Activated effector memory CD4-positive, alpha-beta T cell treated with anti-CD3 and anti-CD28 coated beads, Interleukin-2, amount 50 U/mL, for 16 hours (primary cell): ENCODE measurements around the gene ILKAP.
"Not testable (repeated sequence)": the region's sequence is repeated elsewhere in the genome, so short reads cannot be mapped to it uniquely, and the experiment has no call there.

Experiments used
- DNase-seq: peaks from one replicate; pipeline ENCODE4 v3.0.0-alpha.2; 2020

The ILKAP gene

DNA sequence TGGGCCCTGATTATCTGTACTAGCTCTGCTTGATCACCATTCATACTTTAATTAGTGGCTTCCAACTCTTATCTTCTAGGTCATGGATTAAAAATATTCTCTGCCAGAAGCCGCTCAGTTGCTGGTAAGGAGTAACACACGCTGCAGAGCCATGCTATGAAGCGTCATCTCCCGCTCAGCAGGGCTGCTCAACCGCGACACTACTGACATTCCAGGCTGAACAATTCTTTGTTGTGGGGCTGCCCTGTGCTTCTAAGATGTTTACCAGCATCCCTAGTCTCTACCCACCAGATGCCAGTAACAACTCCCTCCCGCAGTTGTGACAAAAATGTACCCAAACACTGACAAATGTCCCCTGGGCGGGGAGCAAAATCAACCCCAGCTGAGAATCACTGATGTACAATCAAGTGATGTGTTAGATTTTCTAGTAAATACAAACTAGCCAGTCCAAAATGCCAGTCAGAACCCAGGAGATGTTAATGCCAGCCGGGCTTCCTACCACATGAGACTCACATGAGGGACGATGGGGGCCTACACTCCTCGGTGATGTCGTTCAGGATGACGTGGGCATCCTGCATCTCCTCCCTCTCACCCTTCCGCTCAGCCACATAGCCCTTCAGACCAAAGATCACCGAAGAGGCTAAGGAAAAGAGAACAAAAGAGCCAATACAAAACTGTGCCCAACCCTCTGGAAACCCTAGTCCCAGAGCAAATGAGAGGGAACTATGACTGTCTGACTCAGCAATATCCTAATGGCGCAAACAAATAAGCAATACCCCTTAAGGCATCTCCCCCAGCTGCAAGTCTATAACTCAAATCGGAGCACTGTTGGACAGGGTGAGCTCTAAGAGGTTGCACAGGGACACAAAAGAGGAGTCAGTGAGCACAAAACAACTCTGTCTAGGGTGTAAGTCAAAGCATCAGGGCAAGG is 15.6 kb downstream of the ILKAP start:
- no peak for DNase-seq

DNA sequence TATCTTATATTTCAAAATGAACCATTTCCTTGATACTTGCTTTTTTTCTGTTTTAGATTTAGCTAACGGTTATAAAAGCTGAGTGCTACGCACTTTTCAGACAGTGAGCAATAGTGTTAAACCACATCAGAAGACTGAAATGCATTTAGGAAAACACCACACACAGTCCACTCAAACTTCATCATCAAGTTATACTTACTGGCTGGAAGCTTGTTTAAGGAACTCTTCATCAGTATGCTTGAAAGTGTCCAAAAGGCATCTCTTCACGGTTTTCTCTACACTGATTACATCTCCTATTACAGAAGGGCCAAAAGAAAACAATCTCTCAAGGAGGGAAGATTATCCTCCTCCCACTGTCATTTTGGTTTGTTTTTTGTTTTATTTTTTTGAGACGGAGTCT is 19.7 kb downstream of the ILKAP start:
- no peak for DNase-seq

DNA sequence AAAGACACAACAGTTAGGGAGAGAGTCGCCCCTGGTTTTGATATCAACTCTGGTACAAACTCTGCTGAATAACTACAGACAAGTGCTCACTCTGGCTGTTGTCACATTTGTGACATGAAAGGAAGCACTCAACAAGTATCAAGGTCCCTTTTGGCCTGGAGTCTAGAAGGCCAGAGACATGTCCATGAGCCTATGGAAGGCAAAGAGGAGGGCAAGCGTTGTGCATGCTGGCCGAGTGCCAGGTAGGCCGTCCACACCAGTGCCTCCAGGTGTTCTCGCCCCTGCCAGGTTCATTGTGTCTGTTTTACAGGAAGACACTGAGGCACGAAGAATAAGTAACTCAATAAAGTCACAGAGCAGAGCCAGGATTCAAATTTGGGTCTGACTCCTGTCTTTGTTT is 21.1 kb downstream of the ILKAP start:
- DNase-seq, result no peak

DNA sequence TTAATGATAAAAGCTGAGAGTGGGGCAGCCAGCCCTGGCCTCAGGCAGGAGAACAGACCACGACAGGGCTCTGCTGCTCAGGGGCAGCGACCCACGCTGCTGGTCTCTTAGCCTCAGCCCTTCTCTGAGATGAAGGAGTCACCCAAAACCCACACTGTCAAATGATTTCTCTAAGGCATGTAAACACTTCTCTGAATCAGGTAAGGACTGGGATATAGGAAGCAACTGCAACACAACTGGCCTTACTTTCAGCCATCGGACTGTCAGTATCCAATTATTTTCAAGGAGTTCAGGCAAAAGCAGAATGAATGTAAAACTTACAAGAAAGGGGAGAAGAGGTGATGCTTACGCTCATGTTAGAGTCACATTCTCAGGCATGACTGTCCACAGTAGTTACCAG is 22.9 kb downstream of the ILKAP start:
- DNase-seq, result no peak

DNA sequence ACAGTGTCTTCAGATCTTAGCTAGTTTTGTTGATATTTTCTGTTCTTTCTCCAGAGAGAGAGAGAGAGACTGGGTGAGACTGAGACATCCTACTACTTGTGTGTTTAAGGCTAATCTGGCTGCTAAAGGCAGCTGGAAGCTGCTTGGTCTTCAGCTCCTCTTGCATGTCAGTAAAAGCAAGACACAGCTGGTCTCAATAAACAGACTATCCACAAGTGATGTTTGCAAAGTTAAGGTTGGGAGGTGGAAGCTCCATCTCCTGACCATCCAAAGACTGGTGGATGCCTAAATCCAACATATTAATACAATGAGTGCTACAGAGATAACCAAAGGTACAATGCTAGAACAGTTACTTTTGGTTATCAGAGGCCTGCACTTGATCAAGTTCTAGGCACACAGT is 26.9 kb downstream of the ILKAP start:
- no peak for DNase-seq

DNA sequence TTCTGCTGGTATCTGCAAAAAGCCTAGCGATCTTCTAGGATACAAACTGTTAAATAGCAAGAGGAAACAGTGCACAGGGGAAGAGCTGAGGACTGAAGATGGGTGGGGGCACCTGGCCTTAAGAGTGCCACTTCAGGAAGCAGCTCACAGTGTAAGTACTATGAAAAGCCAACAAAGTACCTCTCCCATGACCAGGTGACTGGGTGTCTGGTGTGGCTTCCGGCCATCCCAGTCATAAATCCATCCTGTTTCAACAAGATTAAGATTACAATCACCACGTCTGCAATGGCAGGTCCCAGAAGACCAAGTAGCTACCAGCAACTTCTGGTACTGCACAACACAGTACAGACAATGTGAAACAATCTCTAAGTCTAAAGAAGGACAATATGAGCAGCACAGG is 28.8 kb downstream of the ILKAP start:
- DNase-seq, result no peak

DNA sequence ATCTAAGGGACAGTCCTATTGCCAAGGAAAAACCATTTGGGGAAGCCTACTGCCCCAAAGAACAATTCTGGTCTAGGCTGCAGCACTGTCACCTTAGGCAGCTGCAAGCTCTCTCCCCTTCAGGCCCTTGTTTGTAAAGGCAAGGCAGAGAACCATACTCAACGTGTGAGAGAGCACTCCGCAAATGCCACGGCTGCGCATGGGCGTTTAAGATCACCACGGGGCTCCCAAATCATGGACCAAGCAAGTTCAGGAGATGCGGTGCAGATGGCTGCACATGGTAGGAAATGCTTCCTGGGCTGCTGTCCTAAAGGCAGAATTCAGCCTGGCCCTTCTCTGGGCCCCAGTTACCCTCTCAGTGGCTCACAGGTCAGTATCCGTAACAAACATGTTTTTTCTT is 29.2 kb downstream of the ILKAP start:
- no peak for DNase-seq

DNA sequence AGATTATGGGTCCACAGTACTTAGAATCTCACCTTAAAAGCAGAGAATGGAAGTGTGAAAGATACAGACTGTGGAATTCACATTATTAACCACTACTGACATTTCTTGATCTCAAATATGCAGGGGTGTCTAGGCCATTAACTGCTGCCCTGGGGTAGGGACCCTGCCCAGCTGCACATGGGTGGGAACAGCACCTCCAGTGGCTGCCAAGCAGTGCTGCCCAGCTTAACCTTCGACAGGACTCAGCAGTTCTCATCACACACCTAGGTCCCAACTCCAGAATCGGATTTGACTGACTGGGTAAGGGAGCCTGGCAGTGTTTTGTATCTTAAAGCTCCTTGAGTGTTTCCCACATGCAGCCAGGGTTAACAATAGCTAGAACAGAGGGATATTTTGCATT is 29.8 kb downstream of the ILKAP start:
- DNase-seq, result no peak

DNA sequence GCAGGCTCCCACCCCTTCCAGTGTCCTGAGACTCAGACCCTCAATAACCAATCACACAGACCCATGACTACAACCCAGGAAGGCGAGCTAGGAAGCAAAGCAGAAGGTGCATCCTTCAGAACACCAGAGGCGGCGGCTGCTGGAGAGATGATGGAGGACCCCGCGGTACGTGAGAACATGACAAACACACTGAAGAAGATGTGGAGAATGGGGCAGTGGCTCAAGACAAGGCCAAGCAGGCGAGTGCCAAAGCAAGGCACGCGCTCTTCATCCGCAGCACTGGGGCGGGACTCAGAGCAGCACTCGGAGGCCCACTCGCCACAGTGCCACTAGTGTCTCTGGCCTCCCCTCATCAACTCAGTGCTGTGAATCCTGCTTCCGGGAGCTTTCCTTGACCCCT is 31.1 kb downstream of the ILKAP start:
- DNase-seq, result no peak

DNA sequence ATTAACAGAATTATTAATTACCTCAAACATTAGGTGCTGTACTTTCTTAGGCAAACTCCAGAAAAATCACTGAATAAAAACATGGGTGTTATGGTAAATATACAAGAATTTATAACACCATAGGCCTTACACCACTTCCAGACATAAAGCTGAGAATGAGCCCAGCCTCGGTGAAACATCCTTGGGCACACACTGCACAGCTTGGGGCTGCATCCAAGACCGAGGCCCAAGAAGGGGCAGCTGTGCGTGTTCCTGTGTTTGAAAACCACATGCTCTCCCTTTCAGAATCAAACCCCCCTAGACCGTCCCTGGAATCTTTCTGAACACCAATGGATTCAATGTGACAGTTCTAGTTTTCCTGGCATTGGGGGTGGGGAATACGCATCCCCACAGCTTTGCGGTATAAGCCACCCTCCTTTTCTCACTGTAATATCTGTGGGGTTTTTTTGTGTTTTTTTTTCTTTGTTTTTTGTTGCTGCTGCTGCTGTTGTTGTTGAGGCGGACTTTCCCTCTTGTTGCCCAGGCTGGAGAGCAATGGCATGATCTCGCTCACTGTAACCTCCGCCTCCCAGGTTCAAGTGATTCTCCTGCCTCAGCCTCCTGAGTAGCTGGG is 31.8 kb downstream of the ILKAP start:
- no peak for DNase-seq

DNA sequence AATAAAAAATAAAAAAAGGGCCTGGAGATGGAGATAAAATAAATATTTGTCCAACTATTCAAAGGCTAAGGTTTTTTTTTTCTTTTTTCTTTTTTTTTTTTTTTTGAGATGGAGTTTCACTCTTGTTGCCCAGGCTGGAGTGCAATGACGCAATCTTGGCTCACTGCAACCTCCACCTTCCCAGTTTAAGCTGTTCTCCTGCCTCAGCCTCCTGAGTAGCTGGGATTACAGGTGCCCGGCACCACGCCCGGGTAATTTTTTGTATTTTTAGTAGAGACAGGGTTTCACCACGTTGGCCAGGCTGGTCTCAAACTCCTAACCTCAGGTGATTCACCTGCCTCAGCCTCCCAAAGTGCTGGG is 32.4 kb downstream of the ILKAP start:
- DNase-seq, result not testable (repeated sequence)

DNA sequence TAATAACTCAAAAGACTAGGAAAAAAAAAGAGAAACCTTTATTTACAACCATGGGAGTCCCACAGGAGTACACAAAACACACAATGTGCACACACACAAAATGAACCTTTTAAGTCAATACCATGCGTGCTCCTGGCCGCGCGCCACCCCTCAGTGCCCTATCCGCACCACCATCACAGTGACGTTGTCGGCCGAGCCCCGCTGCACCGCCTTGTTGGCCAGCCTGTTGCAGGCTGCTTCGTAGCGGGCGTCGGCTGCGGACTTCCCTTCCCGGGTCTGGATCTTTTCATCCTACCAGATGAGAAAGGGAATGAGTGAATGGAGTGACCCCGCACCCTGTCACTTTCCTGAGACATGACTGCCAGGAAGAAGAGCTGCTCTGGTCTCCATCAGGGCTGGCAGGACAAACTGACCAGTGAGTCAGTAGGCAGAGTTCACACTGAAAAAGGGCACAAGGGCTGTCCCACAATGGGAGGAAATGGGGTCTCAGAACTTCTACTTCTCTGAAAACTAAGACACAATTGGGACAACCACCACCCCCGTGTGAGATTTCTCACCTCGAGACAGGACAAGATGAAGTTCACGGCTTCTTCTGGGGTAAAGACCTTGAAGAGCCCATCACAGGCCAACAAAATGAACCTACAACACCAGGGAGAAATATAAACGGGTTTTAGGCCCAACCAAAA is 33.0 kb downstream of the ILKAP start:
- DNase-seq, result no peak

DNA sequence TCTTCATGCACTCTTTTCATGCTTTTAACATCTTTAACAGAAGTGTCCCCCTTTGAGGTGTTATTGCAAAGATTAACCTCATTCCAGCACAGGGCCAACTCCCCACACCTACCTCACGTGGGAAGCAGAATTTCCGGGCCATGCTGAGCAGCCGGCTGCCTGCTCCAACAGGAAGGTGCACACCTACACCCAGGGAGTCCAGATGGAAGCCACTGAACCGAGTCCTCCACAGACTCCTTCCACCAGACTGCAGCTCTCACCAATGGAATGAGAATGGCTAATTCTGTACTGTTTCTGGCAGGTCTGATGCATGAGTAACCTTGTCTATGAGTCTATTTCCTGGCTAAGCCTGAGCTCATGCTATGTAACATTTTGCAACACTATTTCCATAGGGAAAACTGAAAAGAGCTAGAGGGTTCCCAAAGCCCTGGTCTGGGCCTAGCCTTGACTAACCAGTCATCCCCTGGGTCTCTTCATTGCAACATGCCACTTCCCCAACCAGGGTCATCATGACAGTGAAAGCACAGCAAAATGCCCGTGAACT is 33.7 kb downstream of the ILKAP start:
- DNase-seq, result no peak

DNA sequence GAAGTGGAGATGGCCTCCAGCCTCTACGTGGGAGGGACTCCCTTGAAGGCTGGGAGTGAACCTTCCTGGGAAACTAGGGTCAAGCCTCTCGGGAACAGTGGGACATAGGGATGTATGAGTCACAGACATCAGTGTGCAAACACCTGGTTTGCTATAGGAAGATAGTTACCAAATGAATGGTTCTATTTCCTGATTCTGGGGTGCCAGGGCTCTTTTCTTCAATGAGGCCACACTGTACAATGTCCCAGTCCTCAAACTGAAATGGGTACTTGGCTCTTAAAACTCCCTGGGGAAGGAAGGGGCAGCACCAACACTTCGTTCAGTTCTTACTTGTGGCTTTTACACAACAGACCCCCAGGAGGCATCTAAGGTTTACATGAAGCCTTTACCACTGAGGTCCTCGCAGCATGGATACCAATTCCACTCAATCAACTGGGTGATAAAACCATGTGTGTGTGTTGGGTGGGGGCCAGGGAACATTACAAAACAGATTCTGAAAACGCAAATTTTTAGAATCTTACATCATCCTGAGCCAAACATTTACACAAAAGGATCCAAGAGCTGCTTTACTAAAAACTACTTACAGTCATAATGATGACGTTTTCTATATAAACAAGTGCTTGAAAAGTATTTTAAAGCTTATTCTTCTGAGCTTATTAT is 34.3 kb downstream of the ILKAP start:
- DNase-seq, result no peak

DNA sequence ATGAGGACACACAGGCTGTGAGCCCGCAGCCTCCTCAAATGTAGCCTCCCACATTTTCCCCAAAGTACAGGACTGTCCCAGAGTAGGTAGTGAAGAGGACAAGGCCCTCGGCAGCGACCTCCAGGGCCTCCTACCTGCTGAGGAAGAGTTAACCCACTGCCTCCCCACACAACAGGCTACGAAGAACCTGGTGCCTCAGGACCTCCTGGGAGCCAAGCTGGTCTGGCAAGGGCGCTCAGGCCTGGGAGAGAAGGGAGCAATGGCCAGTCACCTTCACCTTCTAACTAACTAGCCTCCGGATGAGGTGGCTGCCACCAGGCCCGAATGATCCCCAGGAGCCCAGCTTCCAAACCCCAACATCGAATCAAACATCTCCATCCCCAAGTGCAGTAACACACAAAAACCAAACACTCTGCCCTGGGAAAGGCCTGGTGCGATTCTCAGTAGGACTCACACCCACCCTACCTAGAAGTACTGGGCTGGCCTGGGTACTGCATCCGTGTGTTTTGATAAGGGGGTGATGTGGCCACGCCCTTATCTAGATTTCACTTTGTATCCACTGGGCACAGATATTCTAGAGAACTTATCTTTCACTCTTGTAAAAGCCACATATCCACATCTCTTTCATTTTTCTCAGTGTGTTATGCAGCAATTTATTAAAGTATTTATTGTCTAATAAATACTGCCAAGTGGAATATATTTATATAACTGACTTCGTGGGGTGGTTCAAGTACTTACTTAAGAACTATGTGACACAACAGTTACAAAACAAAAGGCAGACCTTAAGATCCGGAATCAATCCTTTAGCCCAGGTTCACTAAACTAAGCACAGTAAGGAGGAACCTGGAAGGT is 35.1 kb downstream of the ILKAP start:
- no peak for DNase-seq

DNA sequence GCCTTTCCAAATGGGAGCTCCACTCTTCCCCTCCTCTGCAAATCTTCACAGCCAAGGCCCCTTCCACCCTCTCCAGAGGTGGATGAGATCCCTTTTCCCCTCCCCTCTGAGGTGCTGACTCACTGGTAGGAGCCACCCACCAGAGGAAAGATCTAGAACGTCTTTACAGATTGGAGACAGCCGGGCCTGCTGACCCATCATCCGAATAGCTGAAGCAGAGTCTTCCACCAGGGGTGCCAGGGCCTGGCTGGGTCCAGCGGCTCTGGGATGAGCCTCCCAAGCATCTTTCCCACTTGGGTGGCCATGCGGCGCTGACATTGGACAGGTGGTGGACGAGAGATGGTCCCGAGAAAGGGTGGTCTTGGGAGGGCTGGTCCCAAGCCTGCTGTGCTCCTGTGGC is 35.7 kb downstream of the ILKAP start:
- DNase-seq, result no peak

DNA sequence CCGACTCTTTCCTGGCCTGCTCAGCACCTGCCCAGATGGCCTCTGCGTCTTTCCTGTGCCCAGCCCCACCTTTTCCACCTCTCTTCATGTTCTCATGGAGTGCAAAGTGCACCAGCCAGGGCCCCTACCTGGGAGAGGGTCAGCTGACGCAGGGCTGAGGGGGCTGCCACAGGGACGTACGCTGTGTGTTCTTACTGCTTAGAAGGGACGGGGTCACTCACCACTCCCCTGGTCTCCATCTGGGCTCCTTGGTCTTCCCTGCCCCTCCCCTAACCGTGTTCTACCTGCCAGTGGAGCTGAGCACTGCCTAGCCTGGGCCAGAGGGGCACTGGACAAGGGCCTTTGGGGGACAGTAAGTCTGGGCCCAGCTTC is 36.2 kb downstream of the ILKAP start:
- no peak for DNase-seq

DNA sequence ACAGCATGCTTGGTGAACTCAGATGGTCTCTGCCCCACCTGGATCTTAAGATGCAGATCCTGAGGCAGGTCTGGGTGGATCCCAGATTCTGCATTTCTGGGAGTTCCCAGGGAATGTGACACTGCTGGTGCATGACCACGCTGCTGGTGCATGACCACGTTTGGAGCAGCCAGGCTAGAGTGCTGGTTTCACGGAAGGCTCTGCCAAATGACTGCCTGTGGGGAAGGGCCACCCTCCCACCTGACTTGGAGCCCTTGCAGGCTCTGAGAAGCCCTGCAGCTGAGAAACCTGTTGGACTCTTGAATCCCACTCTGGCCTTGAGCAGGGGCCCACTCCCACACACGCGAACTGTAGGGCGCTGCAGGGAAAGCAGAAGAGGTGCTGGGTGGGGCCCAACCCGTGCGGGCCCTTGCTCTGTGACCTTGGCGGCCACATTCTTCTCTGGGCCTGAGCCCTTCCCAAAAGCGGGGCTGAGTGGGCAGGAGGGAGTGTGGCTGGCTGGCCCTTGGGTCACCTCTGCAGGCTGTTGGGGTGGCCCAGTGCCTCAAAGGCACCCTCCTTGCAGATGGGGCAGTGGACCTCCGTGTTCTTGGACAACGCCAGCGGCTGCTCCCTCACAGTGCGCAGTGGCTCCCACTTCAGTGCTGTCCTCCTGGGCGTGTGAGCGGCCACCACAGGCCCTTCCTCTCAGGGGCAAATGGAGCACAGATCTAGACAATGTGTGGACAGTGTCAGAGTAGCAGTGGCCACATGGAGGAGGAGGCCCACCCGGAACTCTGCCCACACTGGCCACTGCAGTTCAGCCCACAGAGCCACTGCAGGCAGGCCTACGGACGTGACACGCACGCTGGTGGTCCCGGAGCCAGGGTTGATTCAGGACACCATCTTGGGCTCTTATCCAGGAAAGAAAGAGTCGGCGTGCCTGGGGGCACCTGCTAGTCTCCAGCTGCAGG is 36.8 kb downstream of the ILKAP start:
- DNase-seq, result no peak

DNA sequence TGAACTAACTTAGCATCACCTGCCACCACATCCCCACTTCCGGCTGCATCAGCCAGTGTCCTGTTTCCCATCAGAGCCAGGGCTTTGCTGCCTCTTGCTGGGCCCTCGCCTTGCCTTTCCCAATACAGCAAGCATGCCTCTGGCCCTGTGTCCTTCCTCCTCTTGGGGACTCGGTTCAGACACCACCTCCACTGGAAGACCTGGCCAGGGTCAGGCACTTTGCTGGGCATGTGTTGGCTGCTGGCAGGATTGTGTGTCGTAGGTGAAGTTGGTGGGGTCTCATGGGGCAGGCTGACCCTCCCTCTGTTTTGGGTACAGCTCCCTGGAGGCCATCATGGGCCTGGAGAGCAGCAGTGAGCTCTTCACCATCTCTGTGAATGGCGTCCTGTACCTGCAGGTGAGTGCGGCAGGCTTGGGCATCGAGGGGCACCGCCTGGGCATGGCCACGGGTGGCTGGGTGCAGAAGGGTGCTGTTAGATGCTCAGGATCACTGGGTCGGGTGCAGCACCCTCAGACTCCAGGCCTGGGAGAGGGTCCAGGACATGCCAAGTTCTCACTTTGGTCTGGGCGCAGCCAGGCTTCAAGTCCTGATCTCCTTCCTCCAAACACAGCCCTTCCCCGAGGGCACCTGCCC is 38.1 kb downstream of the ILKAP start:
- DNase-seq, result no peak

DNA sequence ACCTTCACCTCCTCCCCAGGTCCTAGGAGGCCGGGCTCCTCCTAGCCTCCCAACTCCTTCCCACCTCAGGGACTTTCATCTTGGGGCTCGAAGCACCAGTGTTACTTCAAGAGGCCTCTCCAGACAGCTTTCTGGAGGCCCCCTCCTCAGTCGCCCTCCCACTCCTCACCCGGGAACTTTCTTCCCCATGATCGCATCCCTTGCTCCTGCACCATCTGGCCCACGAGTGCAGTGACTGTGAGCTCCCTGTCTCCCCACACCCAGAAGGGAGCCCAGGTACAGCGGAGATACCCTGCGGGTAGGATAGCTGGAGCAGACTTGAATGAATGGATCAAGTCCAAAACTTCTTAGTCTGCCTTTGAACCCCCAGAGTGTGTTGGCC is 38.6 kb downstream of the ILKAP start:
- no peak for DNase-seq
